Measurements from ENCODE around the gene UBQLNL. TPM values are rescaled to one million over a fixed set of nuclear protein-coding genes. Genes with fewer than 3 reads are reported as not detected.

Gene UBQLNL
- total RNA-seq, 2 donors from 2014 or later: 0.52 to 4.3 TPM

GRCh38 chr11:5486003-5486402 lies 30.5 kb downstream of the UBQLNL start:
- no peaks in the 10 kb centered on the region for H3K9me3 ChIP-seq
- no peaks in the 10 kb centered on the region for H3K27me3 ChIP-seq
- H3K27ac ChIP-seq: no peak overlapping the region
- DNase-seq: no peak
- 82% methylated on average over 3 of the region's 3 CpGs for WGBS, 2 donors
- no peaks in the 10 kb centered on the region for H3K36me3 ChIP-seq (replicated peaks in 1 of 2; ENCODE audit: insufficient read depth in 1 of 2, low read depth in 2 of 2)
- no peak overlapping the region for H3K4me3 ChIP-seq
- TF ChIP-seq CTCF (IDR thresholded peaks at IDR 0.05): no peak
- no peak for TF ChIP-seq POLR2A (IDR thresholded peaks at IDR 0.05)
- no peak for ATAC-seq
- intact Hi-C loops (cut with DNase I): loop anchor here (10.0 kb wide), 1 partner anchor 319 kb away; the partner anchor contains the start of gene OR52N2
- no peaks in the 10 kb centered on the region for H3K4me1 ChIP-seq

- TF ChIP-seq CTCF (IDR thresholded peaks at IDR 0.05) (peak; percentile 40 to 74 (median 65)), POLR2A (IDR thresholded peaks at IDR 0.05) (no peak)
- no peaks in the 10 kb centered on the region for H3K36me3 ChIP-seq (replicated peaks in 1 of 2; ENCODE audit: insufficient read depth in 1 of 2, low read depth in 2 of 2)
- no peak overlapping the region for H3K4me3 ChIP-seq
- 34% methylated on average over 2 of the region's 2 CpGs for WGBS, 2 donors
- no peak overlapping the region for H3K27ac ChIP-seq
- intact Hi-C loops (cut with DNase I): no loop called here
- no peaks in the 10 kb centered on the region for H3K27me3 ChIP-seq
- peak; percentile 56 for ATAC-seq
- peak; percentile 43 to 54 (median 47) for DNase-seq
- H3K4me1 ChIP-seq: no peaks in the 10 kb centered on the region
- no peaks in the 10 kb centered on the region for H3K9me3 ChIP-seq
Measured at GRCh38 chr11:5476186-5476819, 40.2 kb downstream of the UBQLNL start.

- Histone ChIP-seq H3K27me3 (no peaks in the 10 kb centered on the region), H3K4me3 (no peak overlapping the region), H3K27ac (no peak overlapping the region), H3K4me1 (no peaks in the 10 kb centered on the region), H3K36me3 (replicated peaks in 1 of 2; ENCODE audit: insufficient read depth in 1 of 2, low read depth in 2 of 2) (no peaks in the 10 kb centered on the region), H3K9me3 (no peaks in the 10 kb centered on the region)
- TF ChIP-seq CTCF (IDR thresholded peaks at IDR 0.05): no peak
- no peak for TF ChIP-seq POLR2A (IDR thresholded peaks at IDR 0.05)
- DNase-seq (no peak), ATAC-seq (no peak)
- intact Hi-C loops (cut with DNase I): no loop called here
Measured at GRCh38 chr11:5473921-5474320, 42.6 kb downstream of the UBQLNL start.

- DNase-seq (no peak), ATAC-seq (no peak)
- H3K27ac ChIP-seq: no peak overlapping the region
- H3K36me3 ChIP-seq (replicated peaks in 1 of 2; ENCODE audit: insufficient read depth in 1 of 2, low read depth in 2 of 2): no peaks in the 10 kb centered on the region
- TF ChIP-seq POLR2A (IDR thresholded peaks at IDR 0.05) (no peak), CTCF (IDR thresholded peaks at IDR 0.05) (no peak)
- 16 to 20% methylated on average over 2 of the region's 2 CpGs for WGBS, 2 donors
- intact Hi-C loops (cut with DNase I): no loop called here
- H3K4me1 ChIP-seq: no peaks in the 10 kb centered on the region
- H3K9me3 ChIP-seq: no peaks in the 10 kb centered on the region
- H3K27me3 ChIP-seq: no peaks in the 10 kb centered on the region
- H3K4me3 ChIP-seq: no peak overlapping the region
Measured at GRCh38 chr11:5467527-5467926, 49.0 kb downstream of the UBQLNL start.

Other genes starting within 250 kb of the UBQLNL start
- gene HBE1, start 246.8 kb downstream of the UBQLNL start, total RNA-seq: not detected
- gene OR51B4, start 214.8 kb downstream of the UBQLNL start, total RNA-seq: under 1 TPM; 0.52 to 0.66 TPM
- under 1 TPM in 1 of 2 donors, not detected in 1; 0.78 TPM for gene OR51B2, start 192.4 kb downstream of the UBQLNL start, total RNA-seq
- gene OR51B5, start 173.2 kb downstream of the UBQLNL start, total RNA-seq: not detected
- gene OR51B6, start 165.2 kb downstream of the UBQLNL start, total RNA-seq: not detected
- not detected for gene OR51M1, start 132.9 kb downstream of the UBQLNL start, total RNA-seq
- not detected for gene OR51Q1, start 94.6 kb downstream of the UBQLNL start, total RNA-seq
- not detected for gene OR51I1, start 75.2 kb downstream of the UBQLNL start, total RNA-seq
- not detected for gene OR51I2, start 67.4 kb downstream of the UBQLNL start, total RNA-seq
- not detected for gene OR52D1, start 28.0 kb downstream of the UBQLNL start, total RNA-seq
- gene UBQLN3, start 6.7 kb downstream of the UBQLNL start, total RNA-seq: 1 to 10 TPM in 1 of 2 donors, not detected in 1; 1.3 TPM
- gene OR52H1, start 31.8 kb upstream of the UBQLNL start, total RNA-seq: 1 to 10 TPM in 1 of 2 donors, under 1 TPM in 1; 0.78 to 5.9 TPM
- gene OR52B6, start 64.2 kb upstream of the UBQLNL start, total RNA-seq: not detected
- 1 to 10 TPM; 2.1 to 2.6 TPM for gene TRIM6, start 79.9 kb upstream of the UBQLNL start, total RNA-seq
- 1 to 10 TPM; 2.9 to 4.6 TPM for gene TRIM34, start 108.3 kb upstream of the UBQLNL start, total RNA-seq
- 10 to 100 TPM; 18.7 to 25.1 TPM for gene TRIM5, start 168.4 kb upstream of the UBQLNL start, total RNA-seq
- gene TRIM22, start 173.1 kb upstream of the UBQLNL start, total RNA-seq: 10 to 100 TPM; 18.9 to 20.4 TPM
- gene OR56B1, start 219.7 kb upstream of the UBQLNL start, total RNA-seq: not detected
- gene OR52N4, start 237.5 kb upstream of the UBQLNL start, total RNA-seq: not detected